ENCODE measurements around the gene TMX2. TPM values are rescaled to one million over a fixed set of nuclear protein-coding genes. Genes with fewer than 3 reads are reported as not detected.

TMX2 gene
- total and polyA plus RNA-seq, 10 of the 15 experiments (the other 5 are each of a cell fraction or from before 2014, with no cell fraction given): 64.3 to 134 (median 91.6) TPM

DNA sequence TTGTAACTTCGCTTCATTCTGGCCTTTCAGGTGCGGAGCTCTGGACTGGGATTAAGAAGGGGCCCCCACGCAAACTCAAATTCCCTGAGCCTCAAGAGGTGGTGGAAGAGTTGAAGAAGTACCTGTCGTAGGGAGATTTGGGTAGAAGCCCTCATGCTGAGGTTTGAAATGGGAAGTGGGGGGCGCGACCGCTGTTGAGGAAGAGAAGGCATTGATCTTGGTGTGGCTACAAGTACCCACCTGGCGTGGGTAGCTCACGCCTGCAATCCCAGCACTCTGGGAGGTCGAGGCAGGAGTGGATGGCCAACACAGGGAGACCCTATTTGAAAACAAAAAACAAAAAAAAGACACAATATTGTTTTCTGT lies 29.7 kb downstream of the TMX2 start:
- RAD21 ChIA-PET (ENCODE audit: unreplicated experiment): interaction anchor here (1.1 to 2.4 kb wide), 8 partner anchors 16 to 101 kb away, joined by 3 to 24 read pairs (median 4); partner anchors contain the start of gene MED19
- no peak for DNase-seq (ENCODE audit: low read depth, low spot score)
- intact Hi-C loops (cut with micrococcal nuclease; ENCODE audit: unreplicated experiment): loop anchor here (2.0 kb wide), 1 partner anchor 19 kb away; the partner anchor contains the start of gene CTNND1
- Histone ChIP-seq H3K4me3 (peak overlapping the region; percentile 95), H3K79me2 (ENCODE audit: control insufficient read depth, insufficient read depth, low read length) (peaks cover 21% of the 10 kb centered on the region), H3K4me2 (ENCODE audit: control insufficient read depth, insufficient read depth) (peak overlapping the region; percentile 80), H3K36me3 (ENCODE audit: control insufficient read depth in 2 of 2, insufficient read depth in 2 of 2, low read length in 1 of 2) (peaks cover 20 to 27% of the 10 kb centered on the region in 2 experiments), H3K9ac (ENCODE audit: control insufficient read depth, insufficient read depth, low read length) (peak overlapping the region; percentile 98), H3K27me3 (replicated peaks in 1 of 2; ENCODE audit: control insufficient read depth in 2 of 2, insufficient read depth in 2 of 2, low read length in 1 of 2) (no peaks in the 10 kb centered on the region), H3K4me1 (ENCODE audit: control insufficient read depth, insufficient read depth, low read length) (no peaks in the 10 kb centered on the region), H3K27ac (ENCODE audit: control insufficient read depth, insufficient read depth) (peak overlapping the region; percentile 96), H4K20me1 (ENCODE audit: control insufficient read depth, insufficient read depth) (no peaks in the 10 kb centered on the region), H2AFZ (ENCODE audit: control insufficient read depth, low read depth, low read length) (no peak overlapping the region; the same call in 1 of the 2 replicates), H3K9me3 (replicated peaks; ENCODE audit: control insufficient read depth, insufficient read depth, low read length) (no peaks in the 10 kb centered on the region)
- TSS peak; percentile 79 for BruUV-seq (replicated peaks)
- ATAC-seq: no peak
- CTCF ChIA-PET: interaction anchor here (0.7 to 12.2 kb wide), 9 partner anchors 8 to 781 kb away, joined by 3 to 227 read pairs (median 3); partner anchors contain the start of gene BTBD18
- FAIRE-seq: no peak
- in situ Hi-C loops (cut with MboI): no loop called here
- POLR2A ChIA-PET: interaction anchor here (0.6 to 6.4 kb wide), 14 partner anchors 10 to 263 kb away, joined by 3 to 63 read pairs (median 6); partner anchors contain the start of genes CTNND1, MED19, TMX2 and ZDHHC5
- SMC1A ChIA-PET (ENCODE audit: uncharacterized antibody, unreplicated experiment): interaction anchor here (1.1 to 8.3 kb wide), 12 partner anchors 10 to 101 kb away, joined by 3 to 83 read pairs (median 6); partner anchors contain the start of gene BTBD18
- WGBS (ENCODE audit: insufficient coverage, insufficient replicate concordance, low lambda C conversion rate, missing lambda C conversion rate): 1% methylated on average over 10 of the region's 10 CpGs
- no peak for TF ChIP-seq TAF1 (IDR thresholded peaks at IDR 0.05; ENCODE audit: borderline replicate concordance, low read depth, low read length)
- 0 out of 2 replicates have a peak, but pooled peaks have one; percentile 2 for TF ChIP-seq FOXM1 (IDR thresholded peaks at IDR 0.05; ENCODE audit: low read depth, low read length)
- TF ChIP-seq RUNX3 (IDR thresholded peaks at IDR 0.05; ENCODE audit: low read length): 0 out of 2 replicates have a peak, but pooled peaks have one; percentile 10

DNA sequence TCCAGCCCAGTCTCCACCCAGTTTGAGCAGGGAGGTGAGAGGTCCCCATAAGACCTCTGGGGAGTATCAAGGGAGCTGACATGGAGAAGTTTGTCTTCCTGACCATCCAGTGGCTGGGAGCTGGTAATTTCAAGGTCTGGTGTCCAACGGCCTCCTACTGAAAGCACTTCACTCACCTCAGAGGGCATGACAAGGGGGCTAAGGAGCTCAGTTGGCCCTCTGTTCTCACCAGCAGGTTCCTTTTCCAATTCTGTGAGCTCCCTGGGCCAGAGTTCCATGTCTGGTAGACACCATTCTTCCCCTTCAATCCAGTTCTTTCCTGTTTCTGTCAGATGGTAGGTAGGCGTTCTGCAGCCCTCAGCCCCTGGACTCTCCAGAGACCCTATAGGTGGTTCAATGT lies 32.0 kb downstream of the TMX2 start:
- FAIRE-seq (no peak), ATAC-seq (no peak), DNase-seq (ENCODE audit: low read depth, low spot score) (no peak)
- SMC1A ChIA-PET (ENCODE audit: uncharacterized antibody, unreplicated experiment): interaction anchor here (0.8 to 8.3 kb wide), 7 partner anchors 13 to 82 kb away, joined by 3 to 83 read pairs (median 4); partner anchors contain the start of gene CTNND1
- intact Hi-C loops (cut with micrococcal nuclease; ENCODE audit: unreplicated experiment): no loop called here
- in situ Hi-C loops (cut with MboI): no loop called here
- no peaks in the 10 kb centered on the region for H3K9me3 ChIP-seq (replicated peaks; ENCODE audit: control insufficient read depth, insufficient read depth, low read length)
- TF ChIP-seq YBX1 (IDR thresholded peaks at IDR 0.05): no peak
- TF ChIP-seq IRF3 (IDR thresholded peaks at IDR 0.05): no peak
- no peak for TF ChIP-seq ZNF384 (IDR thresholded peaks at IDR 0.05; ENCODE audit: borderline replicate concordance, low read depth, low read length)
- TF ChIP-seq YY1 (IDR thresholded peaks at IDR 0.05; ENCODE audit: low read depth, low read length): no peak
- TF ChIP-seq ZBTB4 (CRISPR knock-in tag; IDR thresholded peaks at IDR 0.05): no peak
- TF ChIP-seq, protein P1, sequence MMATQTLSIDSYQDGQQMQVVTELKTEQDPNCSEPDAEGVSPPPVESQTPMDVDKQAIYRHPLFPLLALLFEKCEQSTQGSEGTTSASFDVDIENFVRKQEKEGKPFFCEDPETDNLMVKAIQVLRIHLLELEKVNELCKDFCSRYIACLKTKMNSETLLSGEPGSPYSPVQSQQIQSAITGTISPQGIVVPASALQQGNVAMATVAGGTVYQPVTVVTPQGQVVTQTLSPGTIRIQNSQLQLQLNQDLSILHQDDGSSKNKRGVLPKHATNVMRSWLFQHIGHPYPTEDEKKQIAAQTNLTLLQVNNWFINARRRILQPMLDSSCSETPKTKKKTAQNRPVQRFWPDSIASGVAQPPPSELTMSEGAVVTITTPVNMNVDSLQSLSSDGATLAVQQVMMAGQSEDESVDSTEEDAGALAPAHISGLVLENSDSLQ (IDR thresholded peaks at IDR 0.05): no peak
- no peak overlapping the region for H3K9ac ChIP-seq (ENCODE audit: control insufficient read depth, insufficient read depth, low read length)
- CTCF ChIA-PET: interaction anchor here (0.5 to 12.2 kb wide), 3 partner anchors 11 to 324 kb away, joined by 3 to 227 read pairs (median 4); no protein-coding TSS in a partner anchor
- RAD21 ChIA-PET (ENCODE audit: unreplicated experiment): interaction anchor here (1.0 to 1.5 kb wide), 2 partner anchors 20 to 30 kb away, joined by 3 read pairs; no protein-coding TSS in a partner anchor
- peaks cover 12 to 17% of the 10 kb centered on the region in 2 experiments for H3K36me3 ChIP-seq (ENCODE audit: control insufficient read depth in 2 of 2, insufficient read depth in 2 of 2, low read length in 1 of 2)
- no peak overlapping the region for H2AFZ ChIP-seq (ENCODE audit: control insufficient read depth, low read depth, low read length)
- POLR2A ChIA-PET: interaction anchor here (0.8 to 6.4 kb wide), 2 partner anchors 16 to 31 kb away, joined by 4 to 63 read pairs; partner anchors contain the start of gene CTNND1
- H4K20me1 ChIP-seq (ENCODE audit: control insufficient read depth, insufficient read depth): no peaks in the 10 kb centered on the region
- H3K4me1 ChIP-seq (ENCODE audit: control insufficient read depth, insufficient read depth, low read length): no peaks in the 10 kb centered on the region
- no peak overlapping the region for H3K4me2 ChIP-seq (ENCODE audit: control insufficient read depth, insufficient read depth)
- BruUV-seq (replicated peaks): no TSS peak
- WGBS (ENCODE audit: insufficient coverage, insufficient replicate concordance, low lambda C conversion rate, missing lambda C conversion rate): 27% methylated on average over 2 of the region's 2 CpGs
- H3K4me3 ChIP-seq: no peak overlapping the region
- H3K27ac ChIP-seq (ENCODE audit: control insufficient read depth, insufficient read depth): no peak overlapping the region
- H3K79me2 ChIP-seq (ENCODE audit: control insufficient read depth, insufficient read depth, low read length): peaks cover 21% of the 10 kb centered on the region
- H3K27me3 ChIP-seq (replicated peaks in 1 of 2; ENCODE audit: control insufficient read depth in 2 of 2, insufficient read depth in 2 of 2, low read length in 1 of 2): no peaks in the 10 kb centered on the region
